Measurements from ENCODE around the gene ATP2B2.

ATP2B2 gene

DNA sequence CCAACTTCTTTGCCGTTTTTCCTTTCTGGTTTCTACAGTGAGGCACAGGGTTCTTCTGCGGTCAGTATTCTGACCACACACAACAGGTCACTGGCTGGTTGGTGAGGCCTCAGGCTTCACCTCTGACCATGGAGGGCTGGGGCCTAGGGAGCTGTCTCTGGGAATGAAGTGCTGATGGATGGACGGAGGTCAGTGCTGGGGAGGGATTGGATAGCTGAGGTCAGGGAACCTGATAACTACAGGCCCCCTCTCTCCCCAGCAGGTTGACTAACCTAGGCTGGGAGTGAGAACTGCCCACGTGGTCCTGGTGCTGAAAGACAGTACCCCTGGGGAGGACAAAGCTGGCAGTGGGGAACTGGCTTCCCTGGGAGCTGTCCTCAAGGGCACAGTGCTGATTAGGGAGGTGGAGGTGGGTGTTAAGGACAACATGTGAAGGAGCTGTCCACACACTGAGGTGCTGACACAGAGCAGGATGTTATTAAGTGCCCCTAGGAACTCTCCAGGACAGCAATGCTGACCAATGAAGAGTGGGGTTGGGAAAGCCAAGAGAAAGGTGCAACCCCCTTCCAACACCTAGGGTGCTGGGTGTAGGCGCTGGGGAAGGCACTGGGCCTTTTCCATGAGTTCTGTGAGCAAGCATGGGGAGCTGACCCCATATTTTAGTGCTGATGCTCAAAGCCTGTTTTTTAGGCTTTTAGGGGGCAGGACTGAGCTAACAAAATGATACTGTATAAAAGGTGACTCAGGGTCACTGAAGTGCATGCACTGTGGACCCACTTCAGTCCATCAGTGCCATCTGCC, 45.2 kb downstream of the ATP2B2 start:
- Histone ChIP-seq H3K4me3 (ENCODE audit: low read length) (no peak overlapping the region), H3K9me3 (ENCODE audit: control insufficient read depth, low read length) (no peaks in the 10 kb centered on the region), H3K9ac (ENCODE audit: low read length) (no peak overlapping the region), H3K36me3 (ENCODE audit: control insufficient read depth, insufficient read depth, low read length) (no peaks in the 10 kb centered on the region), H3K27me3 (ENCODE audit: control insufficient read depth, insufficient read depth, low read length) (no peaks in the 10 kb centered on the region), H3K4me1 (ENCODE audit: control insufficient read depth, insufficient read depth, low read length) (no peaks in the 10 kb centered on the region)

DNA sequence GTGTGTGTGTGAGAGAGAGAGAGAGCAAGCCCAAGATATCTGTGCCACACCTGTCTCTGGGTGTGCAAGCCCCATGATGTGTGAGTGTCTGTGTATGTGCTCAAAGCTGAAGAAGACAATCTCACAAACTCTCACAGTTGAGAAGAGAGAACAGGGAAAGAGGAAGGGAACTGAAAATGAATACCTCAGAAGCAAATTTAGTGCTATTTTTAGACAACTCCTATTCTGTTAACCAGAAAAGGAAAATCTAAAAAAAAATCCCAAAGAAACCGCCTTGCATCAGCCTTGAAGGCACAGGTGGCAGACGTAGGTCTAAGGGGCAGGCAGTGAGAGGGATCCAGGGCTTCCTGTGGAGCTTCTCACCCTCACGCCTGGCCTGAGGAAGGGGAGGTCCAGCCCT, 47.8 kb downstream of the ATP2B2 start:
- no peak overlapping the region for H3K9ac ChIP-seq (ENCODE audit: low read length)
- H3K36me3 ChIP-seq (ENCODE audit: control insufficient read depth, insufficient read depth, low read length) = no peaks in the 10 kb centered on the region
- no peaks in the 10 kb centered on the region for H3K27me3 ChIP-seq (ENCODE audit: control insufficient read depth, insufficient read depth, low read length)
- no peaks in the 10 kb centered on the region for H3K4me1 ChIP-seq (ENCODE audit: control insufficient read depth, insufficient read depth, low read length)
- H3K4me3 ChIP-seq (ENCODE audit: low read length) = no peak overlapping the region
- H3K9me3 ChIP-seq (ENCODE audit: control insufficient read depth, low read length) = no peaks in the 10 kb centered on the region

DNA sequence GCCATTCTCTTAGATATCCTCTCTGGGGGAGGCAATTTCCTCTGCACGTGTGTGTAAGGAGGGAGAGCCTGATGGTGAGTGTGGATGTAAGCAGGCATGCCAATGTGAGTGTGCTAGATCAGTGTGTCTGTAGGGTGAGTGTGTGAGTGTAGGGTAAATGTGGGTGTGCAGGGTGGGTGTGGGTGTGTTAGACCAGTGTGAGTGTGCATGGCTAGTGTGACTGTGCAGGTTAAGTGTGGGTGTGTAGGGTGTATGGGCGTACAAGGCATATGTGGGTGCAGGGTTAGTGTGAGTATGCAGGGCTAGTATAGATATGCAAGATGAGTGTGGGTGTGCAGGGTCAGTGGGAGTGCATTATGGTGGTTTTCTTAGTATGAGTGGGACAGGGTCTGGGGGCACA, 48.4 kb downstream of the ATP2B2 start:
- Histone ChIP-seq H3K36me3 (ENCODE audit: control insufficient read depth, insufficient read depth, low read length) (no peaks in the 10 kb centered on the region), H3K27me3 (ENCODE audit: control insufficient read depth, insufficient read depth, low read length) (no peaks in the 10 kb centered on the region), H3K9ac (ENCODE audit: low read length) (no peak overlapping the region), H3K9me3 (ENCODE audit: control insufficient read depth, low read length) (no peaks in the 10 kb centered on the region), H3K4me1 (ENCODE audit: control insufficient read depth, insufficient read depth, low read length) (no peaks in the 10 kb centered on the region), H3K4me3 (ENCODE audit: low read length) (no peak overlapping the region)

DNA sequence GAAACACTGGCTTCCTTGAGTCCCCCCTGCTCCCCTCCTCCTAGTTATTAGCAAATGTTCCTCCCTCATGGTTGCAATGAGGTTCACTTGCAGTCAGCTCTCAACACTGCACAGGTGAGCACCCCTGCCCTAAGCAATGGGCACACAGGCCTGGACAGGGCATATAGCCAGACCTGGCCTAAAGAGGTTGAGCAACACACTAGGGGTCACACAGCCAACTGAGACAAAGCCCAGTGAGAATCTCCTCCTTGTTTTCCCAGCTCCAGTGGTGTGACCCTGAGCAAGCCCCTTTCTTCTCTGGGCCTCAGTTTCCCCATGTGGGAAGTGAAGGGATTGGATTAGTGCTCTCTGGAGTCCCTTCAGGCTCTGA, 49.9 kb downstream of the ATP2B2 start:
- no peaks in the 10 kb centered on the region for H3K4me1 ChIP-seq (ENCODE audit: control insufficient read depth, insufficient read depth, low read length)
- H3K27me3 ChIP-seq (ENCODE audit: control insufficient read depth, insufficient read depth, low read length) = no peaks in the 10 kb centered on the region
- H3K9ac ChIP-seq (ENCODE audit: low read length) = no peak overlapping the region
- H3K36me3 ChIP-seq (ENCODE audit: control insufficient read depth, insufficient read depth, low read length) = no peaks in the 10 kb centered on the region
- no peaks in the 10 kb centered on the region for H3K9me3 ChIP-seq (ENCODE audit: control insufficient read depth, low read length)
- no peak overlapping the region for H3K4me3 ChIP-seq (ENCODE audit: low read length)

DNA sequence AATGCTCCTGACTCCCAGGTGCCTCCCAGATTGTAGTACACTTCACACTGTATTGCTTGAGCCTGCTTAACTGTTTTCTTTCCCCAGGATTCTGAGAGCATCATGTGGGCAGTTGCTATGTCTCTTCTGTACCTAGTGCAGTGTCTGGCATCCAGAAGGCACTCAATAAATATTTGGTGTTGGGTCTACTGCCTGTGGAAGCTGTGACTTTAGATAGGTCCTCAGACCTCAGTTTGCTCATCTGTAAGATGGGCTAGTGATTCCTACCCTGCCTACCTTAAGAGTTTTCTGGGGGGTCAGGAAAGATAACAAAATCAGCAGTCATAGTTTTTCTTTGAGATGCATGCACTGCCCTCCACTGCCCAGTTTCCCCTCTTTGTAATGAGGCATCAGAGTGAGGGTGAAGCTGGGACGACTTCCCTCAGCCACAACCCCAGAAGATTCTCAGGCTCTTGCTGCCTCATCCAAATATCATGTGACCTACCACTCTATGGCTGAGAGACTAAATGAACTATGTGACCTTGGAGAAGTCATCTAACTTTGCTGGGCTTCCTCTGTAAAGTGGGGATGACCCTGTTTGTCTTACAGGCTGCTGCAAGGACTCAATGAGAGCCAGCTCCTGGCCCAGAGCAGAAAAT, 50.4 kb downstream of the ATP2B2 start:
- Histone ChIP-seq H3K9me3 (ENCODE audit: control insufficient read depth, low read length) (no peaks in the 10 kb centered on the region), H3K9ac (ENCODE audit: low read length) (no peak overlapping the region), H3K36me3 (ENCODE audit: control insufficient read depth, insufficient read depth, low read length) (no peaks in the 10 kb centered on the region), H3K27me3 (ENCODE audit: control insufficient read depth, insufficient read depth, low read length) (no peaks in the 10 kb centered on the region), H3K4me1 (ENCODE audit: control insufficient read depth, insufficient read depth, low read length) (no peaks in the 10 kb centered on the region), H3K4me3 (ENCODE audit: low read length) (no peak overlapping the region)

DNA sequence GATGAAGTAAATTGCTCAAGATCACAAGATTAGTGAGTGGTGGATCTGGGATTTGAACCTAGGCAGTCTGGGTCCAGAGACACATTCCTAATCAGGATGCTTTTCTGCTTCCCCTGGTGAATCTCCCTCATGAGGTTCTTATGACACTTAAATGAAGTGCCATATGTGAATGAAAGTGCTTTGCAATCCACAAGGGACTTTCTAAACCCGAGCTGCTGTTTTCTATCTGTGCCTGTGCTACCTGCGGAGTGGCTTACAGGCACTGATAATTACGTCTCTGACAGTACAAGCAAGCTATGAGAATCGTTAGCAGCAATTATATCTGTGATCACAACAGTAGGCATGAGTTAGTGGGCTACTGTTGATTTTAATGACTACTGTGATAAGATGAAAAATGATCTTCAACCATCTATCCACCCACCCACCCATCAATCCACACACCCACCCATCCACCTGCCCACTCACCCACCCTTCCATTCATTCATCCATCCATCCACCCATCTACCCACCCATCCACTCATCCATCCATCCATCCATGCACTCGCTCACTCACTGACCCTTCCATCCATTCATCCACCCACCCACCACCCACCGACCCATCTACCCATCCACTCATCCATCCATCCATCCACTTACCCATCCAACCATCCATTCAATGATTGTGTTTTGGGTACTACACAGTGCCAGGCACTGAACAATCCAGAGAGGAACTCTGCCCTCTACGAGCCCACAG, 51.8 kb downstream of the ATP2B2 start:
- Histone ChIP-seq H3K27me3 (ENCODE audit: control insufficient read depth, insufficient read depth, low read length) (peaks cover 3% of the 10 kb centered on the region), H3K9ac (ENCODE audit: low read length) (no peak overlapping the region), H3K4me1 (ENCODE audit: control insufficient read depth, insufficient read depth, low read length) (no peaks in the 10 kb centered on the region), H3K36me3 (ENCODE audit: control insufficient read depth, insufficient read depth, low read length) (no peaks in the 10 kb centered on the region), H3K9me3 (ENCODE audit: control insufficient read depth, low read length) (no peaks in the 10 kb centered on the region), H3K4me3 (ENCODE audit: low read length) (no peak overlapping the region)

DNA sequence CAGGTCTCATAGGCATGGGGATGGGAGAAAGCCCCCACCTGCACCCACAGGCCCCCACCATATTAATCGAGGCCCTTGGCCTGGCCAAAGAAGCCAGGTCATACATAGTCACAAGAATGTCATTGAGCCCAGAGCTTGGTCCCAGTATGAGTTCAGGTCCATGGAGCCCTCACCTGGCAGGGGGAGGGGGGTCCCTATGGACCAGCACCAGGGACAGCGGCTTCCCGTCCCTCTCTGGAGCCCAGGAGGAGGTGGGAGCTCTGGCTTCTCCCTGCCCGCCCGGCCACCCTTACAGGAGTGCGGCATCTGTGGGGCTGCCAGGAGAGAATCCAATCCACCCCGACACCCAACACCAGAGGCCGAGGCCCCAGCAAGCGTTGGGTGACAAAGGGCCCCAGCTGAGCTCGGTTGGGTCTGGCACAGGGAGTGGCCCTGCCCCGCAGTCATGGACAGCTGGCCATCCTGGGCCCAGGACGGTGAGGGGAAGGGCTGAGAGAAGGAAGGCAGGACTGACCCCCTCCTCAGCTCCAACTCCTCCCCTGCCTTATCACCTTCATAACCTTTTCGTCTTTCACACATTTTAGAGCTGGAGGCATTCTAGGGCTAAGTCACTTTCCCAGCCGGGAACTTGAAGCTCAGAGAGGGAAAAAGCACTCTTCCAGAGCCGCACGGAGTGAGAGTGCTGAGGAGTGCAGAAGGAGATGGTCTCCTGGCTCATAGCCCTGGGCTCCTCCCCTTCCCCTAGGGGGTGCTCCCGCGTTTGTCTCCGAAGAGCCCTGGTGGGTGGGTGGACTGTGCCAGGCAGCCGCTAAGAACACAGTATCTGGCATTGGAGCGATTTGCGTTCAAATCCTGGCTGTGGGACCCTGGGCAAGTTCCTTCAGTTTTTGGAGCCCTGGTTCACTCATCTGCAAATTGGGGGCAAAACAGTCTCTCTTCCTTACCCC, 54.6 kb downstream of the ATP2B2 start:
- Histone ChIP-seq H3K4me3 (ENCODE audit: low read length) (no peak overlapping the region), H3K27me3 (ENCODE audit: control insufficient read depth, insufficient read depth, low read length) (peaks cover 3% of the 10 kb centered on the region), H3K9me3 (ENCODE audit: control insufficient read depth, low read length) (no peaks in the 10 kb centered on the region), H3K36me3 (ENCODE audit: control insufficient read depth, insufficient read depth, low read length) (no peaks in the 10 kb centered on the region), H3K9ac (ENCODE audit: low read length) (no peak overlapping the region), H3K4me1 (ENCODE audit: control insufficient read depth, insufficient read depth, low read length) (no peaks in the 10 kb centered on the region)

DNA sequence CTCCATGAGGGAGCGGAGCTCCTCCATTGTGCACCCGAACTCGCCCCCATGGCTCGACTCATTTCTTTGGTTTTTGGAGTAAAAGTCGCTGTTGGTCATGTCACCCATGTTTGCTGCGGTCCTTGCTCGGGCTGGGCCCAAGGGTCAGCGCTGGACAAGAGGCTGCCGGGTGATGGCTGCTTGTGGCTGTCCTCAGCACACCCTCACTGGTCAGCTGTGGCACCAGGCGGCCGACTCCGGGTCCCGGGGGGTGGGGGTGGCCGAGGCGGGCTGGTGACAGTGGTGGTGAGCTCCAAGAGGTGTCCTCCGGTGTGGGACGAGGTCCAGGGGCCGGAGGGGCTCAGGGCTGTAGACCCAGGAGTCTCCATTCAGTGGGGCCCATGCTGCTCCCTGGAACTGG, 56.0 kb downstream of the ATP2B2 start:
- Histone ChIP-seq H3K9me3 (ENCODE audit: control insufficient read depth, low read length) (no peaks in the 10 kb centered on the region), H3K27me3 (ENCODE audit: control insufficient read depth, insufficient read depth, low read length) (peaks cover 3% of the 10 kb centered on the region), H3K4me3 (ENCODE audit: low read length) (no peak overlapping the region), H3K9ac (ENCODE audit: low read length) (no peak overlapping the region), H3K36me3 (ENCODE audit: control insufficient read depth, insufficient read depth, low read length) (no peaks in the 10 kb centered on the region), H3K4me1 (ENCODE audit: control insufficient read depth, insufficient read depth, low read length) (no peaks in the 10 kb centered on the region)

DNA sequence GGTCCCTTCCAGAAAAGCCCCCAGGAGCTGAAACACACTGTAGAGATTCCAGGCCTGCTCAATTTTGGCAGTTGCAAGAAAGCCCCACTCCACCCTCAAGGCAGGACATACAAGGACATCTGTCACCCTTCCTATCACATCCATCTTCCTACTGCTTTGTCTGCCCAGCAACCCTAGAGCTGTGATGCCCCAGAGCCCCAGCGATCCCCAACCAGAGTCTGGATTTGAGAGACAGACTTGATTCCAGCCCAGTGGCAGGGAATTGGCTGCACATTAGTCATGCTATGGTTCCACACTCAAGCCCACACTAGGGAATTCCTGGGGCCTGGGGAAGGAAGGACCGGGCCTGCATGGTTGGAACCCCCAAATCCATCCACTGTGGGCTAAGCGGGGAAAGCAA, 56.8 kb downstream of the ATP2B2 start:
- H3K27me3 ChIP-seq (ENCODE audit: control insufficient read depth, insufficient read depth, low read length) = peaks cover 3% of the 10 kb centered on the region
- no peaks in the 10 kb centered on the region for H3K4me1 ChIP-seq (ENCODE audit: control insufficient read depth, insufficient read depth, low read length)
- H3K9ac ChIP-seq (ENCODE audit: low read length) = no peak overlapping the region
- no peaks in the 10 kb centered on the region for H3K36me3 ChIP-seq (ENCODE audit: control insufficient read depth, insufficient read depth, low read length)
- no peak overlapping the region for H3K4me3 ChIP-seq (ENCODE audit: low read length)
- H3K9me3 ChIP-seq (ENCODE audit: control insufficient read depth, low read length) = no peaks in the 10 kb centered on the region

DNA sequence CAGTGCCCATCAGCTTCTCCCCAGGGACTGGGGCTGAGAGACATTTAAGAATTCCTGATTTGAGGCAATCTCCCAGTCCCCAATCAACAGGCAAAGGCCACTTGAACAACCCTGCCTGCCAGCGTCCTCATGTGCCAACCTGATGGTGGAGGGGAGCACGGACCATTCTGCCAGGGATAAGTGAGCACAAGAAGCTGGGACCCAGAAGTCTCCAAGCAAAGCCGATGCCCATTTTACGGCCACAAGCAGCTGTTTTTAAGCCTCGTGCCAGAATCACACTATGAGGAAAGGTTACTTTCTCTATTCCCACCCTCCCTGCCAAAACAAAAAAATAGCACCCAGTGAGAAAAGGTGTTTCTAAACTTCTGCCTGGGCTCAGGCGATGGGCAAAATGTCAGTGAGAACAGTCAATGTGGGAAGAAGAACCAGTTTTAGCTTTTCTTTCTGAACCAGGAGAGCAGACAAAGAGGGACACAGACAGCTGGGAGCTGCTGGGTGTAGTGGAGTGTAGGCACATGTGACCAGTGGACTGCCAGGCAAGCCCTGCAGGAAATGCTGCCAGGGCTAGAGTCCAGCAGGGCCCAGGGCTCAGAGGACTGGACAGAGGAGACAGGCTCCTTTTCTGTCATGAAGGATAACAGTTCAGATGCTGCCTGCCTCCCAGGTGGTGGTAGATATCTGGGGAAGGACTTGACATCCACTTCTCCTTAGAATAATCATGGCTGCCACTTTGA, 57.7 kb downstream of the ATP2B2 start:
- Histone ChIP-seq H3K9me3 (ENCODE audit: control insufficient read depth, low read length) (no peaks in the 10 kb centered on the region), H3K9ac (ENCODE audit: low read length) (no peak overlapping the region), H3K36me3 (ENCODE audit: control insufficient read depth, insufficient read depth, low read length) (no peaks in the 10 kb centered on the region), H3K4me1 (ENCODE audit: control insufficient read depth, insufficient read depth, low read length) (no peaks in the 10 kb centered on the region), H3K4me3 (ENCODE audit: low read length) (no peak overlapping the region), H3K27me3 (ENCODE audit: control insufficient read depth, insufficient read depth, low read length) (peaks cover 3% of the 10 kb centered on the region)

DNA sequence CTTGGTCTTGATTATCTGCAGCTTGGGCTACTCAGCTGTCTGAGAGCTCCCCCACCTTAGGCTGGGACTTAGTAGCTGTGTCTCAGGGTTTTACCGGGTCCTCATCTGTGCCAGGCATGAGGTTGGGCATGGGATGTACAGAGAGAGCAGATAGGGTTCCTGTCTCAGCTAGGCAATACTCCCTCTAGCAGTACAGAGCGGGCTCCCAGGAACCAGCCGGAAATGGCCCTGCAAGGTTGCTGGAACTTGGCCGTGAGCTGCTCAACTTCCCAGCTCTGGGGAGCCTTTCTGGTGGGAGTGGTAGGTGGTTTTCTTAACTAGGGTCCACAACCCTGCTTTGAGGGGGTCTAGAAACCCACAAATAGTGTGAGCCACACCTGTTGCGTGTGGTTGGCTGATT, 58.3 kb downstream of the ATP2B2 start:
- Histone ChIP-seq H3K9me3 (ENCODE audit: control insufficient read depth, low read length) (no peaks in the 10 kb centered on the region), H3K4me1 (ENCODE audit: control insufficient read depth, insufficient read depth, low read length) (no peaks in the 10 kb centered on the region), H3K9ac (ENCODE audit: low read length) (no peak overlapping the region), H3K36me3 (ENCODE audit: control insufficient read depth, insufficient read depth, low read length) (no peaks in the 10 kb centered on the region), H3K4me3 (ENCODE audit: low read length) (no peak overlapping the region), H3K27me3 (ENCODE audit: control insufficient read depth, insufficient read depth, low read length) (peaks cover 3% of the 10 kb centered on the region)
